Upper lobe of left lung (tissue), 4 donors: ENCODE results near the gene PRSS8.
"Not testable (repeated sequence)": the region's sequence is repeated elsewhere in the genome, so short reads cannot be mapped to it uniquely, and the experiment has no call there.

Source experiments
- EP300 ChIP-seq, 4 donors: sonication (generic); formaldehyde crosslinking; IDR thresholded peaks; one replicate each; pipeline ENCODE4 v1.5.1; 2017; ENCODE audit warnings: antibody characterized with exemption in 4 of 4, control low read depth in 2 of 4
- POLR2A ChIP-seq, 4 donors: fragments of 450-650 bp; IDR thresholded peaks; one replicate each; pipeline ENCODE4 v1.5.1; 2016 to 2017; ENCODE audit warnings: antibody characterized with exemption in 4 of 4, mild to moderate bottlenecking in 2 of 4

- not testable (repeated sequence) for TF ChIP-seq POLR2A, EP300 (IDR thresholded peaks at IDR 0.05)
Measured at GRCh38 chr16:31136822-31137499, 1.4 kb upstream of the PRSS8 start.
